Liver (tissue), 9 donors: ENCODE measurements around the gene IQCM. TPM values are rescaled to one million over a fixed set of nuclear protein-coding genes. Genes with fewer than 3 reads are reported as not detected.

ENCODE experiments used
- DNase-seq: peaks from one replicate; pipeline ENCODE4 v3.0.0-alpha.2; 2017; ENCODE audit warnings: low spot score
- H3K27ac ChIP-seq, 2 donors: one replicate each; pipeline ENCODE4 v1.7.0; 2013; ENCODE audit warnings: inconsistent platforms in 2 of 2, low read length in 2 of 2, control low read depth in 1 of 2, low read depth in 1 of 2, mild to moderate bottlenecking in 1 of 2
- H3K27me3 ChIP-seq, 4 donors: one replicate each; pipeline versions ENCODE4 v1.6.1 to v1.7.0; 2013; ENCODE audit warnings: low read length in 3 of 4, inconsistent platforms in 1 of 4, mild to moderate bottlenecking in 1 of 4, moderate library complexity in 1 of 4; ENCODE audit not compliant: control insufficient read depth in 4 of 4, insufficient read depth in 4 of 4
- H3K36me3 ChIP-seq, 4 donors: one replicate each; pipeline versions ENCODE4 v1.6.1 to v1.7.0; 2013; ENCODE audit warnings: low read length in 3 of 4, mild to moderate bottlenecking in 3 of 4, low read depth in 1 of 4, moderate library complexity in 1 of 4; ENCODE audit not compliant: control insufficient read depth in 4 of 4, insufficient read depth in 3 of 4
- H3K4me1 ChIP-seq, 4 donors: one replicate each; pipeline versions ENCODE4 v1.6.1 to v1.7.0; 2013; ENCODE audit warnings: low read length in 3 of 4, mild to moderate bottlenecking in 3 of 4, moderate library complexity in 1 of 4; ENCODE audit not compliant: control insufficient read depth in 4 of 4, insufficient read depth in 4 of 4
- H3K4me3 ChIP-seq, 3 donors: one replicate each; pipeline versions ENCODE4 v1.6.1 to v1.7.0; 2013; ENCODE audit warnings: low read length in 3 of 3, control low read depth in 1 of 3, low read depth in 1 of 3, mild to moderate bottlenecking in 1 of 3
- H3K9ac ChIP-seq, 2 donors: one replicate each; pipeline ENCODE4 v1.7.0; 2013; ENCODE audit warnings: low read length in 2 of 2, mild to moderate bottlenecking in 2 of 2, moderate library complexity in 2 of 2, control low read depth in 1 of 2, low read depth in 1 of 2
- H3K9me3 ChIP-seq, 4 donors: one replicate each; pipeline versions ENCODE4 v1.6.1 to v1.7.0; 2013; ENCODE audit warnings: low read length in 3 of 4; ENCODE audit not compliant: control insufficient read depth in 4 of 4
- ATF3 ChIP-seq: IDR thresholded peaks from 2 replicates; pipeline ENCODE4 v1.6.1; 2016; ENCODE audit warnings: antibody characterized with exemption
- CTCF ChIP-seq: fragments of 150-350 bp; IDR thresholded peaks from 2 replicates; pipeline ENCODE4 v1.5.1; 2017; ENCODE audit warnings: improper control_type of control experiment, low read depth, low read length; ENCODE audit not compliant: missing input control
- EGR1 ChIP-seq, 2 donors: IDR thresholded peaks; 2 replicates each; pipeline ENCODE4 v1.6.1; 2016 to 2018; ENCODE audit warnings: antibody characterized with exemption in 2 of 2, low read depth in 2 of 2
- FOXA1 ChIP-seq: IDR thresholded peaks from 2 replicates; pipeline ENCODE4 v1.6.1; 2016; ENCODE audit warnings: antibody characterized with exemption
- FOXA2 ChIP-seq: IDR thresholded peaks from 2 replicates; pipeline ENCODE4 v1.6.1; 2016; ENCODE audit warnings: antibody characterized with exemption
- GABPA ChIP-seq, 2 donors: IDR thresholded peaks in 1 of 2; conservative IDR thresholded peaks in 1 of 2; 2 replicates each; pipeline ENCODE4 v1.6.1; 2016; ENCODE audit warnings: antibody characterized with exemption in 2 of 2, mild to moderate bottlenecking in 1 of 2, moderate library complexity in 1 of 2
- HNF4G ChIP-seq: IDR thresholded peaks from 2 replicates; pipeline ENCODE4 v1.6.1; 2016; ENCODE audit warnings: antibody characterized with exemption
- JUND ChIP-seq, 2 donors: IDR thresholded peaks; 2 replicates each; pipeline ENCODE4 v1.6.1; 2016; ENCODE audit warnings: antibody characterized with exemption in 2 of 2
- MAX ChIP-seq: IDR thresholded peaks from 2 replicates; pipeline ENCODE4 v1.6.1; 2016; ENCODE audit warnings: antibody characterized with exemption
- NR2F2 ChIP-seq: IDR thresholded peaks from 2 replicates; pipeline ENCODE4 v1.6.1; 2016; ENCODE audit warnings: antibody characterized with exemption
- RAD21 ChIP-seq, 2 donors: IDR thresholded peaks; 2 replicates each; pipeline ENCODE4 v1.6.1; 2016; ENCODE audit warnings: antibody characterized with exemption in 2 of 2, mild to moderate bottlenecking in 2 of 2
- REST ChIP-seq: IDR thresholded peaks from 2 replicates; pipeline ENCODE4 v1.6.1; 2016; ENCODE audit warnings: antibody characterized with exemption, mild to moderate bottlenecking
- RXRA ChIP-seq, 2 donors: IDR thresholded peaks; 2 replicates each; pipeline ENCODE4 v1.6.1; 2017 to 2018; ENCODE audit warnings: antibody characterized with exemption in 2 of 2, mild to moderate bottlenecking in 1 of 2
- SP1 ChIP-seq: IDR thresholded peaks from 2 replicates; pipeline ENCODE4 v1.6.1; 2018; ENCODE audit warnings: antibody characterized with exemption, mild to moderate bottlenecking
- TAF1 ChIP-seq: conservative IDR thresholded peaks from 2 replicates; pipeline ENCODE4 v1.6.1; 2016; ENCODE audit warnings: antibody characterized with exemption, mild to moderate bottlenecking
- YY1 ChIP-seq: IDR thresholded peaks from 2 replicates; pipeline ENCODE4 v1.6.1; 2016; ENCODE audit warnings: antibody characterized with exemption, mild to moderate bottlenecking
- ZBTB33 ChIP-seq: IDR thresholded peaks from 2 replicates; pipeline ENCODE4 v1.6.1; 2016; ENCODE audit warnings: antibody characterized with exemption
- WGBS: extraction: QIAGEN DNeasy Blood & Tissue Kit; methylation state at CpG from one replicate; pipeline ENCODE4 v1.1.7; 2013; 5-methylcytosine and 5-hydroxymethylcytosine counted together
- polyA plus RNA-seq, 2 donors: library from polyadenylated mRNA; stranded (reverse) in 1 of 2; unstranded in 1 of 2; fragments of 200-250 nt in 1 of 2; fragments of >200 nt in 1 of 2; fragmentation: Nextera tagmentation in 1 of 2; extraction: Ambion mirVana in 1 of 2; gene quantifications; one replicate each; pipeline versions ENCODE4 v1.2.1 to v1.2.3, GENCODE V29; 2013 to 2015
- total RNA-seq, 2 donors: library from RNA; depleted of rRNA; stranded (reverse); fragments of >200 nt; gene quantifications; one replicate each; pipeline ENCODE4 v1.2.3, GENCODE V29; 2014
- donor health status: healthy.
- donor health status: healthy.
- donor health status: healthy.
- donor health status: healthy.
- donor health status: healthy.

Gene IQCM
- total and polyA plus RNA-seq, 4 donors = 0.08 TPM; not detected in 3

- no peaks in the 10 kb centered on the region for H3K4me1 ChIP-seq
- TF ChIP-seq SP1 (no peak), NR2F2 (no peak), TAF1 (no peak), FOXA1 (no peak), ATF3 (no peak), CTCF (no peak), REST (no peak), EGR1 (IDR thresholded peaks at IDR 0.05; ENCODE audit: low read depth in 2 of 2) (no peak), JUND (IDR thresholded peaks at IDR 0.05) (no peak), RXRA (IDR thresholded peaks at IDR 0.05) (no peak), RAD21 (IDR thresholded peaks at IDR 0.05) (no peak), ZBTB33 (no peak), GABPA (IDR thresholded peaks at IDR 0.05 in 1 of 2, conservative IDR thresholded peaks at IDR 0.05 in 1 of 2) (no peak)
- no peaks in the 10 kb centered on the region for H3K27me3 ChIP-seq
- no peaks in the 10 kb centered on the region for H3K9me3 ChIP-seq
- WGBS = 67% methylated on average over 4 of the region's 4 CpGs
- no peak overlapping the region for H3K27ac ChIP-seq
- H3K9ac ChIP-seq = no peak overlapping the region
- DNase-seq = no peak
- H3K36me3 ChIP-seq = no peaks in the 10 kb centered on the region
- no peak overlapping the region for H3K4me3 ChIP-seq
Observed at GRCh38 chr4:149311076-149311475, 504.6 kb downstream of the IQCM start.

- H3K4me1 ChIP-seq = no peaks in the 10 kb centered on the region
- H3K4me3 ChIP-seq = no peak overlapping the region
- no peak overlapping the region for H3K9ac ChIP-seq
- no peak for DNase-seq
- H3K27me3 ChIP-seq = peaks cover 0 to 2% (median 0%) of the 10 kb centered on the region in 4 donors
- H3K36me3 ChIP-seq = no peaks in the 10 kb centered on the region
- TF ChIP-seq REST = no peak
- no peak for TF ChIP-seq MAX
- TF ChIP-seq EGR1 (IDR thresholded peaks at IDR 0.05; ENCODE audit: low read depth in 2 of 2) = no peak
- TF ChIP-seq TAF1 = no peak
- no peak for TF ChIP-seq SP1
- no peak for TF ChIP-seq ATF3
- no peak for TF ChIP-seq GABPA (IDR thresholded peaks at IDR 0.05 in 1 of 2, conservative IDR thresholded peaks at IDR 0.05 in 1 of 2)
- TF ChIP-seq FOXA1 = no peak
- no peak for TF ChIP-seq ZBTB33
- no peak for TF ChIP-seq RAD21 (IDR thresholded peaks at IDR 0.05)
- TF ChIP-seq NR2F2 = no peak
- TF ChIP-seq FOXA2 = no peak
- no peak for TF ChIP-seq YY1
- TF ChIP-seq HNF4G = no peak
- H3K9me3 ChIP-seq = no peaks in the 10 kb centered on the region
- no peak overlapping the region for H3K27ac ChIP-seq
Observed at GRCh38 chr4:149306537-149306936, 509.1 kb downstream of the IQCM start.
